Stimulated activated naive CD8-positive, alpha-beta T cell treated with anti-CD3 and anti-CD28 coated beads, Interleukin-15, Interleukin-2, amounts not matched to agents 100 ng/mL and 50 ng/mL, for 24 hours (primary cell): ENCODE results near the gene HOMER2.
"Not testable (repeated sequence)": the region's sequence is repeated elsewhere in the genome, so short reads cannot be mapped to it uniquely, and the experiment has no call there.

Experiments used
- H3K27ac Mint-ChIP-seq: one replicate; pipeline ENCODE4 v1.8.0; 2021; ENCODE audit warnings: mild to moderate bottlenecking, mixed read lengths
- H3K27me3 Mint-ChIP-seq: one replicate; pipeline ENCODE4 v1.8.0; 2021; ENCODE audit warnings: mixed read lengths
- H3K36me3 Mint-ChIP-seq: one replicate; pipeline ENCODE4 v1.8.0; 2021; ENCODE audit warnings: low read depth, mixed read lengths
- H3K4me1 Mint-ChIP-seq: one replicate; pipeline ENCODE4 v1.8.0; 2021; ENCODE audit warnings: low read depth, mixed read lengths
- H3K4me3 Mint-ChIP-seq: one replicate; pipeline ENCODE4 v1.8.0; 2021; ENCODE audit warnings: mild to moderate bottlenecking, mixed read lengths
- H3K9me3 Mint-ChIP-seq: one replicate; pipeline ENCODE4 v1.8.0; 2021; ENCODE audit warnings: mixed read lengths

HOMER2 gene

DNA sequence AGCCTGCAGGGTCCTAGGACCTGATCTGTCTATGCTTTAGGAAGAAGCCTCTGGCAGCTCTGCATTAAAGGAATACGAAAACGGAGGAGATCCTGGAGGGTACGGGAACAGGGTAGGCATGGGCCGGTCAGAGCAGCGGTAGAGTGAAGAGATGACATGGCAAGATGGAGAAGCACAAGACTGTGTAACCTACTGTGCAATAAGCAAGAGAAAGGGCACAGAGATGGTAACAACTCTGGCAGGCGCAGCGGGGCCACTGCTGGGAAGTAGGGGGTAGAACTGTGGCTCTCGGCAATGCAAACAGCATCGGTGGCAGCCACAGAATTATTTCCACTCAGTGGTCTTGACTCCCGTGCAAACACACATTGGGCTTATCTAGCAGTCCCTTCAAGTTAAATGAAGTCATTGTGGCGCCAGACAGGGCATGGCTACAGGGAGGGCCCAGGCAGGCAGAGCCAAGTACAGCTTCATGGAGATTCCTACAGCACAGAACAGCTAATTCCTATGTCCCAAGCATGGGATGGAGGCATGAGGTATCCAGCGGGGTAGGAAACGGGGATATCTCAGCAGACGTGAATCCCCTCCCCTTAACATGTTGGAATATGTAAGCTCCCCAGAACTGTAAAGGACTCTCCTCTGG lies 114.3 kb downstream of the HOMER2 start:
- no peaks in the 10 kb centered on the region for H3K27me3 Mint-ChIP-seq
- no peak overlapping the region for H3K27ac Mint-ChIP-seq
- no peaks in the 10 kb centered on the region for H3K9me3 Mint-ChIP-seq
- H3K4me3 Mint-ChIP-seq, result no peak overlapping the region
- H3K4me1 Mint-ChIP-seq, result peaks cover 5% of the 10 kb centered on the region
- peaks cover 47% of the 10 kb centered on the region for H3K36me3 Mint-ChIP-seq

DNA sequence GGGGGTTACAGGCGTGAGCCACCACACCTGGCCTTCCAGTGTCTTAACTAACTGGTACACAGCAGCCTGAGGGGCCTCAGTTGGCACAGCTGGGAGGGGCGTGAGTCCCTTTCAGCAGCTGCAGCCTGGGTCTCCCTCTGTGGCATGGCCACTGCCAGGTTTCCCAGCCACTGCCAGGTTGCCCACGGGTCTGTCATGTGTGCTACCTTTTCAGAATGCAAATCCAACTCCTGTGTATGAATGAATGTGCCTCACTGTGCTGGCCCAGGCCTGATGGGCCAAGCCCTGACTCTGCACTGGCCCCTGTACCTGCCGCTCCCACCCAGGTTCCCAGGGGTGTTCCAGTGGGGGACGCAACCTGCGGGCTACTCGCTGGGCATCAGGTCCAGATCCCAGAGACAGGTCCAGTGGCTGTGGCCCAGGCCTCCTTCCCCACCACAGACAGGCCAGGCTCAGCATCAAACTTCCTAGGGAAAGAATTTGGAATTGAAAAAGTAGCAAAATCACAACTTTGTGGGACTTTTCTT lies 117.1 kb downstream of the HOMER2 start:
- Mint-ChIP-seq H3K4me3 (no peak overlapping the region), H3K4me1 (peaks cover 30% of the 10 kb centered on the region), H3K27ac (no peak overlapping the region), H3K9me3 (no peaks in the 10 kb centered on the region), H3K36me3 (peaks cover 72% of the 10 kb centered on the region), H3K27me3 (no peaks in the 10 kb centered on the region)

DNA sequence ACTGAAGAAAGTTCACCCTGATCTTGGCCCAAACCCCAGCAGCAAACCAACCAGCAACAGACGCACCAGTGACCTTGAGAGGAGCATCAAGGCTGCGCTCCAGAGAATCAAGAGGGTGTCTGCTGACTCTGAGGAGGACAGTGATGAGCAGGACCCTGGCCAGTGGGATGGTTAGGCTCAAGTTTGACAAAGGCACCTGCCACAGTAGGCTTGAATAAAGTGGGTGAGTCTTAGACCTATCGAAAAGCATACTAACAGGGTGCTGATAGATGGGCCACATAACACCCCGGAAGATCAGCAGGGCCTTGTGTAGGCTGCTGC lies 119.2 kb downstream of the HOMER2 start:
- Mint-ChIP-seq H3K27me3 (no peaks in the 10 kb centered on the region), H3K4me1 (peaks cover 30% of the 10 kb centered on the region)

DNA sequence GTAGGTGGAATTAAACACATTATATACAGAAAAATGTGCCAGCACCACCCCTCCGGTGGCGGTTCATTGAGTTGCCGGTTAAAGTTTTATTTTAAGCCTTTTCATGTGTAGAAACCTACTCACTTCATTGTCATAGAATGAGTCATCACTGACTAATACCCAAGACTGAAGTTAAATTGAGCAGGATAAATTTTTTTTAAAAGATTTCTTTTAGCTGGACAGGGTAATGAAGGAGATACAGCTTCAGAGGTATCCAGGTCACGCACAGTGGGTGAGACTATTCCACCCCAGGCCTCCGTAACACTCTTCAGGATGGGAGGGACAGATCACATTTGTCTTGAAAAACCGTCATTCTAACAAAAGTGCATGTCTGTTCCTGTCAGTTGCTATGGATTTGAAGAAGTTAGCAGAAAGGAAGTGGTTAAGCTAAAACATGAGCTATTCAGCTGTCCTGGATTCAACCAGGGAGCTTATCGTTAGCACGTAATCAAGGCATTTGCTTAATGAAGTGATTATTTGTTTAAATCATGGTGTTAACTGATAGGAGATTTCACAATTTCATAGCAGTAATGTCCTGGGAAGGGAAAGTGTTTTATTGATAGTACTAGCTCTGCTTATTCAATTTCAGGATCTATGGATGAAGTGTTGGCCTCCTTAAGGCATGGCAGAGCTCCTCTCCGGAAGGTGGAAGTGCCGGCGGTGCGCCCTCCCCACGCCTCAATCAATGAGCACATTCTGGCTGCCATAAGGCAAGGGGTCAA lies 119.7 kb downstream of the HOMER2 start:
- Mint-ChIP-seq H3K27me3 (no peaks in the 10 kb centered on the region), H3K4me3 (peak overlapping the region; percentile 41), H3K4me1 (peaks cover 30% of the 10 kb centered on the region), H3K9me3 (no peaks in the 10 kb centered on the region), H3K36me3 (peaks cover 85% of the 10 kb centered on the region), H3K27ac (peak overlapping the region; percentile 87)

More for the DNA sequence above, 119.2 kb downstream of the HOMER2 start:
- Mint-ChIP-seq H3K9me3 (no peaks in the 10 kb centered on the region), H3K4me3 (no peak overlapping the region), H3K36me3 (peaks cover 85% of the 10 kb centered on the region), H3K27ac (peak overlapping the region; percentile 87)

DNA sequence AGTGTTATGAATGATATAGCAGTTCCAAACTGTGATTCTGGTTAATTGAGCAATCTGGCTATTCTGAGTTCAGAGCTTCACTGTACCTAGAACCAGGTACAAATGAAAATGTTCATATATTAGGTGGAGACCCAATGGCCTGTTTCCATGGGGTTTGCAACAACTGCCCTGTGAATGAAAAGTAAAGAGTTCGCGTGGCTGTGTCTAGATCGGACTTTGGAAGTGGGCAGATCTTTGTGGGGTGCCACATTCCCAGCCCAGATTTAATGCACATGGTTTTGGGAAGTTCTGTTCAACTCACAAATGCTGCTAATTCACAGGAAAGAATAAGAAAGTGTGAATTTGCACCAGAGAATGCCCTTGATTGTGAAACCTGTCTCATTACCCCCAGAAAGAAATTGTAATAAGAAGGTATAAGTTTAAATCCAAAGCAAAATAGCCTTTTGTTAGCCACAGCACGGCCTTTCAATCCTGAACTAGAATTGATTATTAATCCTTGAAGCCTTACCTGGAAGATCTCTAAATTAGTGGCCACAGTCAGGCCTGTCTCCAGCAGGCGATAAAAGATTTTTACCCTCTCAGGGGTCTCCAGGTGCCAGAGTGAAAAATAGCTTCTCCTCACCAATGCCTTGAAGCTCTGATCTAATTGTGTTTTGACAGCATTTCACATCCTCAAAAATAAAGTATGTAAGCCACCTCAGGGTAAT lies 120.5 kb downstream of the HOMER2 start:
- no peaks in the 10 kb centered on the region for H3K9me3 Mint-ChIP-seq
- H3K4me1 Mint-ChIP-seq, result peaks cover 30% of the 10 kb centered on the region
- H3K4me3 Mint-ChIP-seq, result peak overlapping the region; percentile 41
- peaks cover 84% of the 10 kb centered on the region for H3K36me3 Mint-ChIP-seq
- no peaks in the 10 kb centered on the region for H3K27me3 Mint-ChIP-seq
- peak overlapping the region; percentile 87 for H3K27ac Mint-ChIP-seq

DNA sequence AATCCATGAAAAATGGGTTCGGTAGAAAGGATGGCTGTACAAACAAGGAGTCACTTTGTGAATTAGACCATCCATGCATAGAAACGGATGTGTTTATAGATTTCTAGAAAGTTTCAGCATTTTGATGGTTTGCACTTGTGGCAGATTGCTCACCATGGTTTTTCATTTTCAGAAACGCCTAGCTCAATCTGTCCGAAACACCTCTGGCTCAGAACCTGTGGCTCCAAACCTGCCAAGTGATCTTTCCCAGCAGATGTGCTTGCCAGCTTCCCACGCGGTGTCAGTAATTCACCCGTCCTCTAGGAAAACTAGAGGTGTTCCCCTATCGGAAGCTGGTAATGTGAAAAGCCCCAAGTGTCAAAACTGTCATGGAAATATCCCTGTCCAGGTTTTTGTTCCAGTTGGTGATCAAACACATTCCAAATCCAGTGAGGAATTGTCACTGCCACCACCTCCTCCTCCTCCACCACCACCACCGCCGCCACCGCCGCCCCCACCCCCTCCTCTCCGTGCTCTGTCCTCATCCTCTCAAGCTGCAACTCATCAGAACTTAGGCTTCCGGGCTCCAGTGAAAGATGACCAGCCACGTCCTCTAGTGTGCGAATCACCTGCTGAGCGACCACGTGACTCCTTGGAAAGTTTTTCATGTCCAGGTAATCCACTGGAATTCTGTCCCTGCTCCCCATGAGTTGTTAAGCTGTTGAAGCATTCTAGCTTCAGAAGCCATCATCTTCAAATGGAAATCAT lies 121.9 kb downstream of the HOMER2 start:
- H3K27ac Mint-ChIP-seq, result no peak overlapping the region
- H3K4me1 Mint-ChIP-seq, result peaks cover 30% of the 10 kb centered on the region
- no peaks in the 10 kb centered on the region for H3K9me3 Mint-ChIP-seq
- H3K4me3 Mint-ChIP-seq, result no peak overlapping the region
- H3K27me3 Mint-ChIP-seq, result no peaks in the 10 kb centered on the region
- H3K36me3 Mint-ChIP-seq, result peaks cover 84% of the 10 kb centered on the region

DNA sequence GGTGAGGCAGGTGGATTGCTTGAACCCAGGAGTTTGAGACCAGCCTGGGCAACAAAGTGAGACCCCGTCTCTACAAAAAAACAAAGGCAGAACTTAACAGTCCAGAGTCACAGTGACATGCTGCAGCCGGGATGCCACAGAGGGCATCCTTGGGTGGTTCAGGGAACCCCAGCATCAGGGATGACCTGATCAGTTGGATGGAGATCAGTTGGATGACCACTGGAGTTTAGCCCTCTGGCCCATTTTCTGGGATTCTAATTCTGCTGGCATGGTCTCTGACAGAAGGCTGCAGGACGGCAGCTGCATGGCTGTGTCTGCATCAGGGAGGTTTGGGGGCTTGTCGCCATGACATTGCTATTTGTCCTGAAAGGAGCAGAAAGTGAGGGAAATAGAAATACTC lies 123.3 kb downstream of the HOMER2 start:
- peaks cover 72% of the 10 kb centered on the region for H3K36me3 Mint-ChIP-seq
- no peak overlapping the region for H3K4me3 Mint-ChIP-seq
- no peaks in the 10 kb centered on the region for H3K27me3 Mint-ChIP-seq
- peaks cover 29% of the 10 kb centered on the region for H3K4me1 Mint-ChIP-seq
- no peaks in the 10 kb centered on the region for H3K9me3 Mint-ChIP-seq
- H3K27ac Mint-ChIP-seq, result peak overlapping the region; percentile 61

DNA sequence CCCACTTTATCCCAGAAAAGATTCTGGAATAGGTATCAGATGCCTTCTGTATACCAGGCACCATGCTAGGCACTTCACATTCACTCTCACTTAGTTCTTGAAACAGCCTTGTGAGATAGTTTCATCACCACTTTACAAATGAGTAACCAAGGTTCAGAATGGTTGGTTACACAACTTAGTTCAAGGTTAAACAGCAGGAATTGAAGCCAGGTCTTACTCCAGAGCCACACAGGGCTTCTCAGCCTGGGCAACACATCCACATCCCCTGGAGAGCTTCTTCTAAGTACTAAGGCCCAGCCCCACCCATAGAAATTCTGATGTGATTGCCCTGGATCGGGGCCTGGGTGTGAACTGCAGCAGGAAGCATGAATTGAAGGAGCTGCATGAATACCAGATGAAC lies 124.4 kb downstream of the HOMER2 start:
- H3K9me3 Mint-ChIP-seq, result no peaks in the 10 kb centered on the region

DNA sequence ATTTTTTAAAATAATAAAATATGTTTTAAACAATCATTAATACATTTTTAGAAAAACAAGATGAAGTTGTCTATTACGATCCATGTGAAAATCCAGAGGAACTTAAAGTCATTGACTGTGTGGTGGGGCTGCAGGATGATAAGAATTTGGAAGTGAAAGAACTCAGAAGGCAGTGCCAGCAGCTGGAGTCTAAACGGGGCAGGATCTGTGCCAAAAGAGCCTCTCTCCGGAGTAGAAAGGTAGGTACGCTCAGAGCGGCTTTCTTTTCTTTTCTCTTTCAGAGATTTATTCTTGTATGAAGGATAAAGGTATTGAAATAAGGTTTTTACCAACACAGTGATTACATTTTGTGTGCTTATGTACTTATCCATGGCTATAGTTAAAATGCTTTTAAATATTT lies 129.5 kb downstream of the HOMER2 start:
- peaks cover 59% of the 10 kb centered on the region for H3K36me3 Mint-ChIP-seq
- no peaks in the 10 kb centered on the region for H3K27me3 Mint-ChIP-seq
- H3K9me3 Mint-ChIP-seq, result no peaks in the 10 kb centered on the region
- H3K27ac Mint-ChIP-seq, result no peak overlapping the region
- no peaks in the 10 kb centered on the region for H3K4me1 Mint-ChIP-seq
- no peak overlapping the region for H3K4me3 Mint-ChIP-seq

More for the DNA sequence above, 124.4 kb downstream of the HOMER2 start:
- Mint-ChIP-seq H3K4me3 (no peak overlapping the region), H3K27ac (no peak overlapping the region), H3K36me3 (peaks cover 65% of the 10 kb centered on the region), H3K4me1 (peaks cover 23% of the 10 kb centered on the region), H3K27me3 (no peaks in the 10 kb centered on the region)

DNA sequence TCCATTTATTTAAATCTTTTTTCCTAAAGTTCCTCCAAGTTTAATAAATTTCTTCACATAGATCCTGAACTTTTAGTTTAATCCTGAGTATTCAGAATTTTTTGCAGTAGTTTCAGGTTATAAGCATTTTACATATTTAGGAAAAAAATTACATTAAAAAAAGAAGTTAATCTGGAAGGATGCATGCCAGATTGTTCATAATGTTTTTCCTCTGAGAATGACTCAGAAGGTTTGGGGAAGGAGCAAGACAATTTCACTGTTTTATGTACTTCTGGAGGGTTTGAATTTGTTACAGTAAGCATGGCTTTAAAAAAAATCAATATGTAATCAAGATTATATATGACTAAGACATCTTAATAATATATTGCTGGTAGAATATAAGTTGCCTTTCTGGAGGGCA lies 130.7 kb downstream of the HOMER2 start:
- not testable (repeated sequence) for H3K27ac Mint-ChIP-seq, H3K4me3 Mint-ChIP-seq, H3K27me3 Mint-ChIP-seq, H3K4me1 Mint-ChIP-seq, H3K9me3 Mint-ChIP-seq
- H3K36me3 Mint-ChIP-seq, result peaks cover 57% of the 10 kb centered on the region

DNA sequence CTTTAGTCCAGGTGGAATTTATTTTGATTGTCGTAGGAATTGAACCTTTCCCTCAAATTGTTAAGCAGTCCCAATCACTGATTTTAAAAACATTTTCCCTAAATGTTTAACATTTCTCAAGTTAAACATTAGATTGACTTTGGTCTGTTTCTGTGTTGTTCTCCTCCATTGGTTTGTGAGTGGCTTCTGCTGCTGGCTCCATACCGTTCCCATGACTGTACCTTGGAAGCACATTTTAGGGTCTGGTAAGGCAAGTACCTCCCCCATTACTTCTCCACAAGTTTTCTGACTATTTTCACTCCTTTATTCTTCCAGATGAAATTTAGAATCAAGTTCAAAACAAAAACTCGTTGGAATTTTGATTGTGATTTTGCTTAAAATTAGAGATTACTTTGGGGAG lies 131.1 kb downstream of the HOMER2 start:
- H3K4me1 Mint-ChIP-seq, H3K27ac Mint-ChIP-seq, H3K9me3 Mint-ChIP-seq, H3K27me3 Mint-ChIP-seq, H3K4me3 Mint-ChIP-seq: not testable (repeated sequence)
- peaks cover 57% of the 10 kb centered on the region for H3K36me3 Mint-ChIP-seq

DNA sequence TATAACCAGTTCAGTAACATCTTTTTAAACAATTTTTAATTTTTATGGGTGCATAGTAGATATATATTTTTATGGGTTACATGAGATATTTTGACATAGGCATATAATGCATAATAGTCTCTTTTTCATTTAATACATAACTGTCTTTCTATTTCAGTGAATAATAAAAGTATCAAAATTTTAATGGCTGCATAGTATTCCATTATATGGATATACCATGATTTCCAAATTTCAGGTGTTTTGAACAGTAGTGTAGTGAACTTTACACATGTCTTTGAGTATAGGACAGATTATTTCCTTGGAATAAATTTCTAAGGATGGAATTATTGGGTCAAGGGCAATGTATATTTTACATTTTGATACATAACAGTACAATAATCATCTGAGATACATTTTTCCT lies 132.4 kb downstream of the HOMER2 start:
- Mint-ChIP-seq H3K27me3 (no peaks in the 10 kb centered on the region), H3K27ac (no peak overlapping the region), H3K36me3 (peaks cover 59% of the 10 kb centered on the region)

DNA sequence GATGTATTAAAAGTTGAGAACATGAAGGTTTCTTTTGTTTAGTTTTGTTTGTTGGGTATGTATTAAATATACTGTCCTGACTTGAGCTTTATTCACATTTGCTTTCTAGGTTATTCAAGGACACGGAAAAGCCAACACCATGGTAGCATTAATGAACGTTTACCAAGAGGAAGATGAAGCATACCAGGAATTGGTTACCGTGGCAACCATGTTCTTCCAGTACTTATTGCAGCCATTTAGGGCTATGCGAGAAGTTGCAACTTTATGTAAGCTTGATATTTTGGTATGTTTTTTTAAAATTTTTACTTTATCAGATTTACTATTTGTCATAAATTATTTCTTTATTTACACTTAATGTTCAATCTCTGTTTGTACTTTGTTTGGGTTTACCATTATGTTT lies 139.5 kb downstream of the HOMER2 start:
- H3K36me3 Mint-ChIP-seq, result peaks cover 44% of the 10 kb centered on the region
- no peaks in the 10 kb centered on the region for H3K9me3 Mint-ChIP-seq
- H3K27ac Mint-ChIP-seq, result no peak overlapping the region
- H3K4me3 Mint-ChIP-seq, result no peak overlapping the region
- H3K4me1 Mint-ChIP-seq, result peaks cover 48% of the 10 kb centered on the region
- no peaks in the 10 kb centered on the region for H3K27me3 Mint-ChIP-seq

More for the DNA sequence above, 132.4 kb downstream of the HOMER2 start:
- Mint-ChIP-seq H3K9me3 (no peaks in the 10 kb centered on the region), H3K4me3 (no peak overlapping the region), H3K4me1 (no peaks in the 10 kb centered on the region)

DNA sequence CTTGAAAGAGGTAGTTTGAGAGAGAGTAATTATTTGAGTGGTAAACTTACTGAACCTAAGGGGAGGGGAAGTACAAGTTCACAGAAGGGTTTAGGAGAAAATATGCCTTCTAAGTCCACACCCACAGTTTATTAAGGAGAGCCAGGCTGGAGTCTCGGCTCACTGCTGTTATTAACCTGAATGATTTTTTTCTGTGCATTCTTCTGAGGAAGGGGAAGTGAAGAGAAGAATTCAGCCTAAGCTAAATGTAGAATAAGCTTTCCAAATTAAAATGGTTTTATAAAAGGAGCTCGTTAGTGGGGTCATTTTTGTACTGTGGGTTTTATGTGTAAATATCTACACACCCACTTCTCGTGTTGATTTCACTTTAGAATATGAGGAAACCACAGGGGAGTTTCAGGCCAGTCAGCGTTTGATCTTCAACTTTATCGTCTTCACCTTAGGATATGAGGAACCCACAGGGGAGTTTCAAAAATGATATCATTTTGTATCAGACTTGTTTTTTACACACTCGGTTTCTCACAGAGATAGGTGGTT lies 141.6 kb downstream of the HOMER2 start:
- Mint-ChIP-seq H3K9me3 (no peaks in the 10 kb centered on the region), H3K4me1 (peaks cover 53% of the 10 kb centered on the region), H3K27ac (peak overlapping the region; percentile 97), H3K27me3 (no peaks in the 10 kb centered on the region), H3K36me3 (peaks cover 31% of the 10 kb centered on the region), H3K4me3 (peak overlapping the region; percentile 95)
